RKO (cell line): ENCODE data around the gene LHPP.

Source experiments
- DNase-seq: peaks from one replicate; pipeline ENCODE4 v3.0.0-alpha.2; 2016; ENCODE audit warnings: low spot score

The LHPP gene

GRCh38 chr10:124557648-124558338, 96.2 kb downstream of the LHPP start:
- no peak for DNase-seq

- no peak for DNase-seq
Measured at GRCh38 chr10:124558339-124559321, 97.0 kb downstream of the LHPP start.

GRCh38 chr10:124559372-124560132, 97.9 kb downstream of the LHPP start:
- DNase-seq, result no peak

GRCh38 chr10:124560377-124561105, 98.9 kb downstream of the LHPP start:
- no peak for DNase-seq

GRCh38 chr10:124561206-124561605, 99.6 kb downstream of the LHPP start:
- no peak for DNase-seq

- DNase-seq, result peak; percentile 6
Measured at GRCh38 chr10:124562425-124563060, 100.9 kb downstream of the LHPP start.

- DNase-seq, result no peak
Measured at GRCh38 chr10:124563320-124564040, 101.9 kb downstream of the LHPP start.

GRCh38 chr10:124564881-124565280, 103.3 kb downstream of the LHPP start:
- DNase-seq, result no peak

- DNase-seq, result no peak
Measured at GRCh38 chr10:124565565-124566221, 104.1 kb downstream of the LHPP start.

- DNase-seq, result no peak
Measured at GRCh38 chr10:124566222-124566888, 104.7 kb downstream of the LHPP start.

- no peak for DNase-seq
Measured at GRCh38 chr10:124566981-124567835, 105.6 kb downstream of the LHPP start.

GRCh38 chr10:124568339-124568738, 106.7 kb downstream of the LHPP start:
- DNase-seq, result no peak

- DNase-seq, result no peak
Measured at GRCh38 chr10:124568848-124569622, 107.4 kb downstream of the LHPP start.

GRCh38 chr10:124569623-124570470, 108.2 kb downstream of the LHPP start:
- no peak for DNase-seq

GRCh38 chr10:124570646-124571045, 109.0 kb downstream of the LHPP start:
- DNase-seq, result no peak

GRCh38 chr10:124572751-124573150, 111.1 kb downstream of the LHPP start:
- DNase-seq, result no peak
